GM21576 (cell line): ENCODE results near the gene ETFRF1.
A peak's percentile ranks its signal among the peaks of the same experiment; 100 is the strongest.

ENCODE experiments used
- ATAC-seq: cut with Tn5 transposase; IDR thresholded peaks from one replicate; pipeline ENCODE4 v1.9.1; 2021; ENCODE audit warnings: mild to moderate bottlenecking, moderate library complexity; ENCODE audit not compliant: unreplicated experiment

Gene ETFRF1, protein sequence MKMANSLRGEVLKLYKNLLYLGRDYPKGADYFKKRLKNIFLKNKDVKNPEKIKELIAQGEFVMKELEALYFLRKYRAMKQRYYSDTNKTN

DNA sequence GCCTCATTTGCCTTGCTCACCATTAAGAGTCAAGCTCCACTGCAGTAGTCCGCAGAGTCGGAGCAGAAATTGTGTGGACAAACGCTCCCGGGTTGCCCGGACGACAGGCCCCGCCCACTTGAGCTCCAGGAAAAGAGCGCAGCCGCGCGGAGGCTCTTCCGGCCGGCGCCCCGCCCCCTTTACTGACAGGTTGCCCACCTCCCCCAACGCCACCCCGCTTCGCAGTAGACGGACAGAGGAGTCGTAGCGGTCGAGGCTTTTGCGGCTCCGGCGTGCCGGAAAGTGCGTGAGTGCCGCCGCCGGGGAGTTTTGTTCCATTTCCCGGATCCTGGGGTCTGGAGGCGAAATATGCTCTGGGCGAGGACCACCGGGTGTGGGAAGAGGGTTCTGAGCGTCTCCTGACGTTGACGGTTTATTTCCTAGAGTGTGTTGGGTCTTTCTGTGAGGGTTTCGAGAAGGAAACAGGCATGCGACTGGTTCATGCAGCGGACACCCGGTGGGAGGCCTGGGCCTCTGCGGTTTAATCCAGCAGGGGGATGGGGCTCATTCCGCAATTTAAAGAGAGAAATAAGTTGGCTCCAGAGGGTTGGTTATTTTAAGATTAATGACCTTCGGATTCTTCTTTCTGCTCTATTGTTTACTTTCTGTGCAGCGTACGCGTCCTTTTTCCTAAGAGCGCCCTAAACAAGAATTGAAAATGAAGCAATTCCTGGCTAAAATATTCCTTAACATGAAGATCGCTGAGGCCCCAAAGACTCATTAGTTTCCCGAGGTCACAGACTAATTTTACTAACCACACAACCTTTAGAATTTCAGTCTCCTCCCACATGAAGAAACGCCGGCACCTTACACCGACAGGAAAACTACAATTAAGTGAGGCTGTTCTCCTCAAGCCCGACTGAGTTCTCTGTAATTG lies at the start of gene ETFRF1, which contains the start of gene DNAI7:
ETFRF1 (plus strand) TSS at position 182 of the 916 bp plus-strand sequence. CDS start 8,720 bp downstream, outside the sequence.
DNAI7 (minus strand) TSS at position 105 of the 916 bp plus-strand sequence; CDS start at position 23, 82 bp downstream.
- peak; percentile 95 for ATAC-seq

DNA sequence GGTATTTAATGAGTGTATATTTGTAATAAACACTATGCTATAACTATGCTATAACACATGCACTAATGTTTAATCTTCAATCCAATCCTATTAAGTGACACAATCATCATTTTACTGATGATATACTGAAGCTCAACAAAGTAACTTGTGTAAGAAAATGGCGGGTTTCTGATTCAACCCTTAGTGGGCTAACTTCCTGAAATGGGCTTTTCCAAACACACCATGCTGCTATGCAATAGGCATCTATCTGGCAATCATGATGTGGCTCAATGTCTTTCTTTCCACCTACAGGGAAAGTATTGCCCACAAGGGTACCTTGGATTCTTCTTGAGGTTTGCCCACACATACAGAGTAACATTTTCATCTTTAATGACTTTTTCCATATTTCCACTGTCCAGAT lies 48.4 kb upstream of the ETFRF1 start:
- no peak for ATAC-seq

DNA sequence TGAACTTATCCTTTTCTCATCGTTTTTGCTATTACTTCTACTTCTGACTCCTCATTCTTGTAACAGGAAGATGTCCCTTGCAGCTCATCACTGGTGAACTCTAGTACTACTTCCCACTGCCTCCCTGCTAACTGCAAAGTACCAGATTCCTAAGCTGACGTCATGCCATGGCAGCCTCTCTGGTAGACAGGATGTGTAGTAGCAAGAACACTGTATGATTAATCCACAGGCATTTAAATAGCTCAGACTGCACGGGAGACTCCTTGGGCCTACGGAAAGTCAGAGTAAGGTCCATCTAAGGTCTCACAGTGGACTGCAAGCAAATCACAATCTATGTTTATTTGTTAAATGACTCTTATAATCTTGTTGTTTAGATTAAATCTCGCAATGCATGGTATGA lies 43.6 kb upstream of the ETFRF1 start:
- no peak for ATAC-seq

GRCh38 chr12:25152055-25152454 lies 43.0 kb upstream of the ETFRF1 start:
- ATAC-seq = no peak

- ATAC-seq = peak; percentile 57
These were observed 39.9 kb upstream of the ETFRF1 start for GRCh38 chr12:25155022-25155576.

DNA sequence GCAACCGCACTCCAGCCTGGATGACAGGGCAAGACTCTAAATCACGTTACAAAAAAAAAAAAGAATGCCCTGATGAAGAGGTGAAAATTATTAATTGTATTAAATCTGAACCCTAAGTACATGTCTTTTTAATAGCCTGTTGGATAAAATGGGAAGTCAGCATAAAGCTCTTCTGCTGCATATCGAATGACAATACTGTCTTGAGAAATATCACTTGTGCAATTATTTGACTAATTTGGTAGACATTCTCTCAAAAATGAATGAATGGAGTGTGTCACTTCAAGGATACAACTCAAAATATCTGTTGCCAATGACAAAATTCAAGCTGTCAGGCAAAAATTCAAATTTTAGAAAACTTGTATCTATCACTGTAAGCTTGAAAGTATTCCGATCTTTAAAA lies 39.0 kb upstream of the ETFRF1 start:
- no peak for ATAC-seq

GRCh38 chr12:25162866-25163265 lies 32.2 kb upstream of the ETFRF1 start:
- no peak for ATAC-seq

- no peak for ATAC-seq
These were observed 12.3 kb upstream of the ETFRF1 start for GRCh38 chr12:25182765-25183164.

DNA sequence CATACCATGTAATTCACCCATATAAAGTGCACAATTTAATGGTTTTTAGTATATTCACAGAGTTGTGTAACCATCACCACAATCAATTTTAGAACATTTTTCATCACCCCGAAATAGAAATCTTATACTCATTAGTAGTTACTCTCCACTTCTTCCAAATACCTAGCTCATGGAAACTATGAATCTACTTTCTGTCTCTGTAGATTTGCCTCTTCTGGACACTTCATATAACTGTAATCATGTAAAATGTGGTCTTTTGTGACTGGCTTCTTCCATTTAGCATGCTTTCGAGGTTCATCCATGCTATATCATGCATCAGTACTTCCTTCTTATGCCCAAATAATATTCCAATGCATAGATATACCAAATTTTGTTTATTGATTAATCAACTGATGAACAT lies 10.9 kb upstream of the ETFRF1 start:
- no peak for ATAC-seq

- no peak for ATAC-seq
These were observed 8.8 kb upstream of the ETFRF1 start for GRCh38 chr12:25186038-25186787.

DNA sequence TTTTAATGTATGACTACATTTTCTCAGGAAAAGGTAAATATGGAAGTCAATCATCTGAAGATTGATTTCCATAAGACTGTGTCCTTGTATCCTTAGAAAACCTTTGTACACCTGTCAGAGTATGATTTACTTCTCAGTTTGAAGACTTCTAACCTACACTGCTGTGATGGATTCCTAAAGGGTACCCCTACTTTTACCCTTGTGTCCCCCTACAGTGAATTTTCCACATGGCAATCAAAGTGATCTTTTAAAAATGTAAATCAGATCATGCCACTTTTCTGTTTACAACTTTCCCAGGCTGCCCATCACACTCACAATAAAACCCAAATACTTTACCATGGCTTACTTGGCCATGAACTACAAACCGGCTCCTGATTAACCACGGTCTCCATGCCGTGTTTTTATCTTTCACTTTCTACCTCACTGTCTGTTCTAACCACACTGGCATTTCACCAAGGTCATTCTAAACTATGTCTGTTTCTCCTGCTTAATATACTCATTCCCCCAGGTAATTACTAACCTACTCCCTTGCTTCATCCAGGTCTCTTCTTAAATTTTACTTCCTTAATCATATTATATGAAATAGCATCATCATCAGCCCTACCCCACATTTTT lies 8.1 kb upstream of the ETFRF1 start:
- peak; percentile 92 for ATAC-seq

GRCh38 chr12:25187781-25188180 lies 7.3 kb upstream of the ETFRF1 start:
- no peak for ATAC-seq

DNA sequence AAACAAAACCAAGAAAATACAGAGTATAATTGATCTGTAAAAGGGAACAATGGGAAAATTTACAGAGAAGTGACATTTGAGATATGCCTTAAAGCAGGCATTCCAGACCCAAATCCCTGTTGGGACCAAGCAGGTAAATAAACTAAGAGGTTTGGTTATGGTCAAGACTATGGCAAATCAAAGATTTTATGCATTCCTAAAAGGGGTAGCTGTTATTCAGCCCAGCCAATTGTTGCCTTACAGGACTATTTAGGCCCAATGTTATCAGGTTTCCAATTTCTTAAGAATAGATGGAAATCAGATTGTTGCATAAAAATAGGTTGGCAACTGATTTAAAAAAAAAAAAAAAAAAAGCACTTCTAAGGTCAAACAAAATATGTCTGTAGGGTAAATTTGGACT lies 5.4 kb upstream of the ETFRF1 start:
- ATAC-seq = no peak

DNA sequence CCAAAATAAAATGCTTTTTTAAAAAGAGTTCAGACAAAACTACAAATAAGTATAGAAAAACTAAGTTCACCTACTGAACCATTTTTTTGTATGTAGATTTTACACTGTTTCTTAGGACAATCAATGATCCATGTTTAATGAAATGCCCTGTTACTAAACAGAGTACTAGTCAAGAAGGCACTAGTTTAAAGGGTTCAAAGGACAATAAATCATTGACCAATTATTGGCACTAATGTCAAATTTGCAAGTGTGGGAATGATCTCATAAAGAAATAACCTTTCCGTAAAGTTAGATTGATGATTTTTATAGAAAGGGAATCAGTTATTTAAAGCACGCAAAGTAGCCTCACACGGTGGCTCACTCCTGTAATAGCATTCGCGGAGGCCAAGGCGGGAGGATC lies 4.2 kb upstream of the ETFRF1 start:
- no peak for ATAC-seq

GRCh38 chr12:25194214-25194613 lies 823 bp upstream of the ETFRF1 start:
- ATAC-seq = no peak

DNA sequence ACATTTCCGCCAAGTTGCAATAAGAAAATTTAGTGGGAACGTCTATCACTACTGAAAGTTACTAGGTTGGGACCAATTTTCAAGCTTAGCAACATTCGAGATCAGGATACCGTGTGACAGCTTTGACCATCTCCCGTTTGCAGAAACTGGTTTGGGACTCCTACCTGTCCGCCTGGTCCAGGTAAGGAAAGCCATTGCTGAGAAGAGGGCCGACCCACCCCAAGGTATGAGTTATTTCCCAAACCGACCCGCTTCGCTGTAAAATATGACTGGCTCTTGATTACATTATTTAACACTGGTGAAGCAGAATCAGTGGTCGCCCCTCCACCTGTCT lies 348 bp upstream of the ETFRF1 start:
- ATAC-seq = no peak

DNA sequence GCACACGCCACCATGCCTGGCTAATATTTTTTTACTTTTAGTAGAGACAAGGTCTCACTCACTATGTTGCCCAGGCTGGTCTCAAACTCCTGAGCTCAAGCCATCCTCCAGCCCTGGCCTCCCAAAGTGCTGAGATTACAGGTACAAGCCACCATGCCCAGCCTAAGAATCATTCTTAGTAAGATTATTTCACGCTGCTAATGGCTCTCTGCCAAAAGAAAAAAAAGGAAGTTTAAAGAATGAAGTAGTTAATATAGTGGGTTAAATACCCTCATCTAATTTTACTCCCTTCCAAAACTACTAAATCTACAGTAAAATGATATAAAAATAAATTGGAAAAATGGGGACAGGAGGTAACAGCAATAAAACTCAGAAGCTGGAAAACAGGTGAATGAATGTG lies 2.6 kb downstream of the ETFRF1 start:
- ATAC-seq = no peak

DNA sequence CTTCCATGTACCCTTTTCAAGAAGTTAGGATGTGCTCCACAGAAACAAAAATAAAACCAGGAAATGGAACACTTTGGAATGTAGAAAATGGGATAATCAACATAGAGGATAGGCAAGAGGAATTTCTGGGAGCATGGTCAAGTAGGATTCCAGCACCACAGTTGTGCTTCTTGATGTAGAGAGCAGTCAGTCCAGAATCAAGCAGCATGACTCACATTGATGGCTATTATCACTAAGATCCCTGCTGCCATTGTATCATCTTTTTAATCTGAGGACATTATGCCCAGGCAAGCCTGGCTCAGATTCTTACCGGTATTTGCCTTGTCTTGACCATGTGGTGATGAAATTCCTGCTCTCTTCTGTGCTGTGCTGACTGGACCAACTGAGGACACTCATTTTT lies 5.7 kb downstream of the ETFRF1 start:
- no peak for ATAC-seq

GRCh38 chr12:25202137-25202536 lies 7.1 kb downstream of the ETFRF1 start:
- no peak for ATAC-seq

GRCh38 chr12:25207411-25207810 lies 12.4 kb downstream of the ETFRF1 start:
- ATAC-seq = no peak

DNA sequence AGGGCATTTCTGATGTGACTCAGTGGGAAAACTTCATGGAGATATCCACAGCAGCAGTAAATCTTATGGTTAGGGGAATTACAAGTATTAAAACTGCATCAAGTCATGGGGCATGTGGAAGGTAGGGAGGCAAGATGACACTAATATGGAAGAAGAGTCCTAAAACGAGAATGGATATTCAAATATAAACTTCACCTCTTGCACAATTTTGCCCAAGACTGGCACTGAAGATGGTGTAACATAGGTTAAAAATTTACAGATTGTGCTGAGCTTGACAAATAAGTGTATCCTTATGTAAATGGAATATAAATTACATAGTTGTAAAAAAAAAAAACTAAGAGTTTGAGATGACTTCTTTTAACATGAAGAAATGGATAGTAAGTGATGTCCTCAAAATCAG lies 12.8 kb downstream of the ETFRF1 start:
- no peak for ATAC-seq
